BJ (cell line): Measurements from ENCODE around the gene NRP1. TPM values are rescaled to one million over a fixed set of nuclear protein-coding genes. Genes with fewer than 3 reads are reported as not detected.
"Not testable (repeated sequence)": the region's sequence is repeated elsewhere in the genome, so short reads cannot be mapped to it uniquely, and the experiment has no call there.

ENCODE experiments used
- CTCF ChIA-PET: fragments of 350-600 bp; formaldehyde crosslinking; extraction: SDS; loops from one replicate; lab custom pipeline; 2021; ENCODE audit warnings: antibody characterized with exemption, inconsistent platforms; lab: Yijun Ruan, JAX
- POLR2A ChIA-PET: fragments of 300-600 bp; sonication (Branson Sonifier 250); formaldehyde crosslinking; extraction: SDS; loops from one replicate; lab custom pipeline; 2021; ENCODE audit warnings: antibody characterized with exemption; lab: Charles Lee
- DNase-seq: peaks from one replicate; pipeline ENCODE4 v3.0.0-alpha.2; 2011; ENCODE audit warnings: low read depth
- H3K27me3 ChIP-seq: 2 replicates; pipeline ENCODE4 v1.6.0; 2011; ENCODE audit warnings: low read length; ENCODE audit not compliant: control insufficient read depth, insufficient read depth
- H3K36me3 ChIP-seq: 2 replicates; pipeline ENCODE4 v1.5.1; 2011; ENCODE audit warnings: low read length; ENCODE audit not compliant: control insufficient read depth, insufficient read depth
- H3K4me3 ChIP-seq: 2 replicates; pipeline ENCODE4 v1.5.1; 2011; ENCODE audit warnings: low read depth, mild to moderate bottlenecking, control low read depth, low read length
- polyA plus RNA-seq: library from polyadenylated mRNA; depleted of rRNA; stranded (reverse); fragments of >200 nt; gene quantifications from 2 replicates; pipeline ENCODE4 v1.2.3, GENCODE V29; 2011
- TF ChIP-seq, protein P1 (sequence below): IDR thresholded peaks from 2 replicates; pipeline ENCODE4 v1.5.1; 2011; ENCODE audit warnings: low read depth, mild to moderate bottlenecking, control low read depth, inconsistent platforms, low read length, moderate library complexity; ENCODE audit not compliant: insufficient read depth

The NRP1 gene
- polyA plus RNA-seq, 1 experiment: 141 TPM

DNA sequence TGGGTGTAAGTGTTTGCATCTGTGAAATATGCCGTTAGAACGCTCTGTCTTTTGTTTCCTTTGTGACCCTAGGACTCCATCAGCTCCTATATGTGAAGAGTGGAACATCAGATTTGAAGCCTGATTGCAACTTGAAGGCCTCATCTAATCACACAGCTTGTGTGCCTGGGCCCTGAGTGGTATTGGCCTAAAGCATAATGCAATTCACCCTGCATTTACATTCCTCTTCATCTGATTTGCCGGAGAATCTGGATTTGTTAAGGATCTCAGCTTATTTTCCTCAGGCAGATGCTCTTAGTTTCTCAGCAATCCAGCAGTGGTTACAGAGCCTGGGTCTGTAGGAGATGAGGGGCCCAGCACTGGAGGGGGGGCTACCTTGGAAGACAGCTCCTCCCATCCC lies 193.2 kb downstream of the NRP1 start:
- POLR2A ChIA-PET: no interaction called here
- Histone ChIP-seq H3K4me3 (no peak overlapping the region), H3K36me3 (no peaks in the 10 kb centered on the region), H3K27me3 (no peaks in the 10 kb centered on the region)
- DNase-seq: no peak
- CTCF ChIA-PET: no interaction called here
- TF ChIP-seq, protein P1, sequence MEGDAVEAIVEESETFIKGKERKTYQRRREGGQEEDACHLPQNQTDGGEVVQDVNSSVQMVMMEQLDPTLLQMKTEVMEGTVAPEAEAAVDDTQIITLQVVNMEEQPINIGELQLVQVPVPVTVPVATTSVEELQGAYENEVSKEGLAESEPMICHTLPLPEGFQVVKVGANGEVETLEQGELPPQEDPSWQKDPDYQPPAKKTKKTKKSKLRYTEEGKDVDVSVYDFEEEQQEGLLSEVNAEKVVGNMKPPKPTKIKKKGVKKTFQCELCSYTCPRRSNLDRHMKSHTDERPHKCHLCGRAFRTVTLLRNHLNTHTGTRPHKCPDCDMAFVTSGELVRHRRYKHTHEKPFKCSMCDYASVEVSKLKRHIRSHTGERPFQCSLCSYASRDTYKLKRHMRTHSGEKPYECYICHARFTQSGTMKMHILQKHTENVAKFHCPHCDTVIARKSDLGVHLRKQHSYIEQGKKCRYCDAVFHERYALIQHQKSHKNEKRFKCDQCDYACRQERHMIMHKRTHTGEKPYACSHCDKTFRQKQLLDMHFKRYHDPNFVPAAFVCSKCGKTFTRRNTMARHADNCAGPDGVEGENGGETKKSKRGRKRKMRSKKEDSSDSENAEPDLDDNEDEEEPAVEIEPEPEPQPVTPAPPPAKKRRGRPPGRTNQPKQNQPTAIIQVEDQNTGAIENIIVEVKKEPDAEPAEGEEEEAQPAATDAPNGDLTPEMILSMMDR: no peak

DNA sequence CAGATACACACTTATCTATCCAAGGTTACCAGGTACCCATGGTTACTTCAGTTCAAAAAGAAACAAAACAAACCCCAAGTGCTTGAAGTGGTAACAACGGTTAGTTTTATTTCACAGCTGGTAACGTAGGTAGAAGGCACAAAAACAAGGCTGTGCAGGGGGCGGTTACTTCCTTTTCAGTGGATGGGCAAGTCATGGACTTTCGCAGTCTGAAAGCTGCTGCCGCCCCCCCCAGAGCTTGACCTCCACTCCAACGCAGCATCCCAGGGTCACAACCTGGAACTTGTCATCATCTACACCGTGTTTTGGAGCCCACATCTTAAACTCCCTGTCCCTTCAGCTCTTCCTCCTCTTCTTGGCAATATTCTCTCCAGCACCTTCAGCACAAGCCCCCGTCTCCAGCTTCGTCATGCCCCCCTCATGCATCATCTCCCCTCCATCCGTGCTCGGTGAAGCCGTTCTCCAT lies 195.3 kb downstream of the NRP1 start:
- DNase-seq: no peak
- H3K36me3 ChIP-seq: no peaks in the 10 kb centered on the region
- H3K27me3 ChIP-seq: no peaks in the 10 kb centered on the region
- ChIA-PET POLR2A (no interaction called here), CTCF (interaction anchor here (0.6 to 1.4 kb wide), 4 partner anchors 17 to 188 kb away, joined by 3 to 5 read pairs (median 4); no protein-coding TSS in a partner anchor)
- H3K4me3 ChIP-seq: no peak overlapping the region
- TF ChIP-seq, protein P1: no peak

DNA sequence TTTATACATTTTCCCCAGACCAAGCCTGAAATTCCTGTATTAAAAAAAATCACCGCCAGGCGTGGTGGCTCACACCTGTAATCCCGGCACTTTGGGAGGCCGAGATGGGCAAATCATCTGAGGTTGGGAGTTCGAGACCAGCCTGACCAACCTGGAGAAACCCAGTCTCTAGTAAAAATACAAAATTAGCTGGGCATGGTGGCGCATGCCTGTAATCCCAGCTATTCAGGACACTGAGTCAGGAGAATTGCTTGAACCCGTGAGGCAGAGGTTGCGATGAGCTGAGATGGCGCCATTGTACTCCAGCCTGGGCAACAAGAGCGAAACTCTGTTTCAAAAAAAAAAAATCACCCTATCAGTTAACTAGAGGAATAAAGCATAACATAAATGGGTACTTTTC lies 195.8 kb downstream of the NRP1 start:
- H3K27me3 ChIP-seq, DNase-seq, H3K36me3 ChIP-seq, POLR2A ChIA-PET, H3K4me3 ChIP-seq: not testable (repeated sequence)
- CTCF ChIA-PET: interaction anchor here (0.7 to 1.4 kb wide), 2 partner anchors 17 to 44 kb away, joined by 4 to 5 read pairs; no protein-coding TSS in a partner anchor

DNA sequence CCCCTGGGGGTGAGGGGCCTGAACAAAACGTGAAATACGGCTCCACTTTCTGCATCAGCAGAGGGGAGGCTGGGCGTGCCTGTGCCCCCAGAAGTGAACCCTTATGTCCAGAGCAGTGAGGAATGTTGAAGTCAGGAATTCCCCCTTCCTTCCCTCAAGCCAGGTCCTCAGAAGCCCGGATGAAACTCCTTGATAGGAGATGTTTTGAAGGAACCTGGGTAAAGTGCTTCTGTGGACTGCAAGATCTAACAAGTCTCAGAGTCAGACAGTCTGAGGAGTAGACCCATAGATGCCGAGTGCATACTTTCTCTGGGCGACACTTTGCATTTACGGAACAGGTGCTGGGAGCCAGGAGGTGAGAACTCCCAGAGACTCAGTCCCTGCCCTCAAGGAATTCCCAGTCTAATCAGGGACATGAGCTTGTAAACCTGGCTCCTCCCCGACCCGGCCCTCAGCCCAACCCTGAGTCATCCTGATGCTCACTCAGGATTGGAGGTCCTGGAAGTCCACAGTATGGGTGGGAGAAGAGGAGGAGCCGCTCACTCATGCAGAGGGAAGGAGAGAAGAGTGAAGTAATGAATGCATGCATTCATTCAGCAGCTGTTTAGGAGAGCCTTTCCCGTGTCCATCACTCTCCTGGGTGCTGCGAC lies 197.0 kb downstream of the NRP1 start:
- ChIA-PET CTCF (no interaction called here), POLR2A (no interaction called here)
- H3K27me3 ChIP-seq: no peaks in the 10 kb centered on the region
- no peaks in the 10 kb centered on the region for H3K36me3 ChIP-seq
- no peak for DNase-seq
- TF ChIP-seq, protein P1: no peak
- no peak overlapping the region for H3K4me3 ChIP-seq

DNA sequence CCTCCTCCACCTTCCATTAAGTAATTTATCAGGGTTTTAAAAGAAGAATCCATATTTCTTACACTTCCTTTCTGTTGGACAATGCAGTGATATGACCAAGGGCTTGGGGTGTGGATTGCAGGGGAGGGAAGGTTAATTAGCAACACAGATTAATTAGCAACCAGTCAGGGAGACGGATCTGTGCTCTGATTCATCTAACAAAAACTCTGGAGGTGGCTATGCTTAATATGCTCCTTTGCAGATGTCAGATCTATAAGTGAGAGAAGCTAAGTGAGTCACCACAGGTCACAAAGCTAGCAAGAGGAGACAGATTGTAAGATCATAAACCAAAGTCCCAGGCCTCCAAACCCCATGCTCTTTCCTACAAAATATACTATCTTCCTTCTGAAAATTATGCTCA lies 197.7 kb downstream of the NRP1 start:
- POLR2A ChIA-PET: no interaction called here
- DNase-seq: no peak
- H3K27me3 ChIP-seq: no peaks in the 10 kb centered on the region
- CTCF ChIA-PET: interaction anchor here (1.7 kb wide), 1 partner anchor 9 kb away, joined by 5 read pairs; no protein-coding TSS in a partner anchor
- H3K36me3 ChIP-seq: no peaks in the 10 kb centered on the region
- no peak overlapping the region for H3K4me3 ChIP-seq
- TF ChIP-seq, protein P1: no peak
